Measurements from ENCODE around the gene XAF1.
"Not testable (repeated sequence)": the region's sequence is repeated elsewhere in the genome, so short reads cannot be mapped to it uniquely, and the experiment has no call there.

XAF1 gene, protein sequence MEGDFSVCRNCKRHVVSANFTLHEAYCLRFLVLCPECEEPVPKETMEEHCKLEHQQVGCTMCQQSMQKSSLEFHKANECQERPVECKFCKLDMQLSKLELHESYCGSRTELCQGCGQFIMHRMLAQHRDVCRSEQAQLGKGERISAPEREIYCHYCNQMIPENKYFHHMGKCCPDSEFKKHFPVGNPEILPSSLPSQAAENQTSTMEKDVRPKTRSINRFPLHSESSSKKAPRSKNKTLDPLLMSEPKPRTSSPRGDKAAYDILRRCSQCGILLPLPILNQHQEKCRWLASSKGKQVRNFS

DNA sequence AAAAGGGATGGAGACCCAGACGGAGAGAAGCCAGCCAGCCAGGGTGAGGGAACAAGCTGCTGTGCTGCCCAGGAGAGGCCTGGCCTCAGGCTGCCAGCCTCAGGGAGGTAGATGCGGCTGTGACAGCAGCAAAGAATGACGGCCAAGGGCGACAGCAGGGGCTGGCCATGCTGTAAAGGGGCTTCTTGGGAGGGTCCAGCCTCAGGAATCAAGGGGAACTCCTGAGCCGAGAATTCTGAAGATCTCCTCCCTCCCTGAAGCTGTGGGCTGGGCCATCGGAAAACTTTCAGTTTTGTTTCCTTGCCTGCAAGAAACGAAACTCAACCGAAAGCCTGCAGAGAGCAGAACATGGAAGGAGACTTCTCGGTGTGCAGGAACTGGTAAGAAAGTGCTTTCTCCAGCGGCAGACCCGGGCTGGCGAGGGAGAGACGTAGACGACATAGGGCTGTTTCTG, at the start of gene XAF1:
Gene XAF1, plus strand, starts transcription at position 316 of the 454 bp plus-strand sequence. Its CDS starts 33 bp downstream, at position 349.
- peak; percentile 50 for DNase-seq

- DNase-seq: no peak
Measured at GRCh38 chr17:6706499-6706898, 49.3 kb upstream of the XAF1 start.

- no peak for DNase-seq
Measured at GRCh38 chr17:6706996-6707395, 48.9 kb upstream of the XAF1 start.

DNA sequence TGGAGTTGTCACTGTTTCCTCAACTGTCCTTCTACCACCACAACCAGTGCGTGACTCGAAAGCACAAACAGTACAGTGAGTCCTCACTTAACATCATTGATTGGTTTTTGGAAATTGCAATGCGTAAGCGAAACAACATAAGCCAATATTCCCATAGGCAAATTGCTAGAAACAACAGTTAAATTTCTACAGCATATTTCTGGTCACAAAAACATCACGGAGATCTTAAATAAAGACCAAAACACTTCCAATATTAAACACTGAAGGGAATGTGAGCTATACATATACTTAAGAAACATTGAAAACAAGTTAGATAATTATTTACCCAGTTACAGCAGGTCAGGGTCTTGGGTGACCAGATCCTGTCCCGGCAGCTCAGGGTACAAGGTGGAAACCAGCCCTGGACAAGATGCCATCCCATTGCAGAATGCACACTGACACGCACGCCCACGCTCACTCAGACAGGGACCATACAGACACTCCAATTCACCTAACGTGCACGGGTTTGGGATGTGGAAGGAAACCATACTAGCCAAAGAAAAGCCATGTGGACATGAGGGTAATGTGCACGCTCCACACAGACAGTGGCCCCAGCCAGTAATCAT, 47.4 kb upstream of the XAF1 start:
- no peak for DNase-seq

DNA sequence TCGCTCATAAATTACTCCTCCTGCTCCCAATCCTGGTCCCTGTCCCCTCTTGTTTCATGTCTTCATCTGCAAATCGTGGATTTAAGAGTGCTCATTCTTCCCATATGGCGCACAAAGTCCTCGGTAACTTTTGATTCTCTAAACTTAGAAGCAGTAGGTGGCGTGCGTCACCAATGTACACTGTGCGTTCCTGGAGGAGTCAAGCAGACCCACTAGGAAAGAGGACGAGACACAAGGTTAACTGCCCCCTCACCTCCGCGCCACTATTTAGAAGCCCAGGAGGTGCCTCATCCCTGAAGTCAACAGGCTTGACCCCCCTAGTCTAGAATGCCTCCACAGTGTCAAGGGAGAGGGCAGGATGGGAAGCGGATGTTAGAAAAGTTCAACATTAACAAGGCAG, 45.5 kb upstream of the XAF1 start:
- DNase-seq: no peak

GRCh38 chr17:6711081-6711674, 44.7 kb upstream of the XAF1 start:
- DNase-seq: no peak

DNA sequence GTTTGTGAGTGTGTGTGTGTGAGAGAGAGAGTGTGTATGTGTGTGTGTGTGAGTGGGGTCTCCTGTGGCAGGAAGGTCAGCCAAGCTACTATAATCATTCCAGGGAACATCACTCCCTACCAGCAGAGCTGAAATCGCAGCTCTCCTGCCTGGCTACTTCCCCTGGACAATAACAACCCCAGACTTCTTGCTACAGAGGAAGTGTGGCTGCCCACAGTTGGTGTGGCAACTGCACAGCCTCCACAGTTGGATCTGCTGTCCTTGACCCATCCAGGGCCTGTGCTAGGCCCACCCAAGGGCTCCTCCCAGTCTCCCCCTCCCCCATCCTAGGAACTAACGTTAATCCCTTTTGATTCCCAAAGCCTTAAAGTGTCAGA, 44.2 kb upstream of the XAF1 start:
- DNase-seq: no peak

DNA sequence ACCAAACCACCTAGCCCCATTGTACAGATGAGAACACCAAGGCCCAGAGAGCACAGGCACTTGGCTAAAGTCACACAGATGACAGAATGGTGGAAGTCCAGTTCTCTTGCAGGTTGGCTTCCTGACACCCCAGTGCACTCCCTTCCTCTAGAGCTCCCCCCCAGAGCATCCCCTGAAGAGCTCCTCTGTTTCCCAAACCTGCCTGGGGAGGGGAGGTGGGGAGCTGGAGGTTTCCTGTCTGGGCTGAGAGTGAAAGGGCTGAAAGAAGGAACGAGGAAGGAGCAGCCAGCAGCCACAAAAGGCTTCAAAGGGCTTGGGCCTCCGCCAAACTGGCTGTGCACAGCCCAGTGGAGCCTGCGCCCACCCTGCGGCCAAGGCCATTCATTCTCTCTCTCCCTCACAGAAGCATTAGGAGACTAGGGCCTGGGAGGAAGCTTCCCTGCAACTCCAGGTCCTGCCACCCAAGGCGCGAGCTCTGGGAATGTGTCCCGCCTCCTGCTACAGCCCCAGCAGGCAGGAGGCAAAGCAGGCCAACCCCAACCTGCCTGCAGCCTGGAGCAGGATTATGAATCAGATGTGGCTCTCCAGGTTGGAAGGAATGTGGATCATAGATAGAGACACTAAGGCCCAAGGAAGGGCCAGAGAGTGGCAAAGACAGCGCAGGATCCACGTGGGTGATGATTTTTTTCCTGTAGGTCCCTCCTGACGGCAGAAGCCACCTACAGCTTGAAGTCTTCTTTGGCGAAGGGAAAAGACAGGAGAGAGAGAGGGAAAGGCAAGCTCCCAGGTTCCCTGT, 43.6 kb upstream of the XAF1 start:
- no peak for DNase-seq

DNA sequence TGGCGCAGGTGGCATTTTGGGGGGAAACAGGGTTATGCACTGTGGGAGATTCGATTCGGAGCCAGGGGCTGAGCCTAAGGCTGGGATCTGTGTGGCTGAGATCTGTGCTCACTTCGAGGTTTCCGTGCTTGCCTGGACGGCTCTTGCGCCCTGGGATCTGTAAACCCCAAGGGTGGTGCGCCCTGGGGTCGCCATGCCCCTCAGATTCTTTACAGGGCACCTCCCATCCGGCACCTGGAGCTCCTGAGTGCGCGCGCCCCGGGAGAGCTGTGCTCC, 43.1 kb upstream of the XAF1 start:
- DNase-seq: no peak

- no peak for DNase-seq
Measured at GRCh38 chr17:6713130-6713917, 42.5 kb upstream of the XAF1 start, which contains the start of gene SLC13A5. Gene SLC13A5, minus strand, starts transcription at chr17:6713369. Its CDS starts 36 bp downstream, at chr17:6713333.

GRCh38 chr17:6713918-6714271, 42.0 kb upstream of the XAF1 start:
- no peak for DNase-seq

- no peak for DNase-seq
Measured at GRCh38 chr17:6714315-6714874, 41.5 kb upstream of the XAF1 start.

GRCh38 chr17:6716736-6717135, 39.1 kb upstream of the XAF1 start:
- no peak for DNase-seq

DNA sequence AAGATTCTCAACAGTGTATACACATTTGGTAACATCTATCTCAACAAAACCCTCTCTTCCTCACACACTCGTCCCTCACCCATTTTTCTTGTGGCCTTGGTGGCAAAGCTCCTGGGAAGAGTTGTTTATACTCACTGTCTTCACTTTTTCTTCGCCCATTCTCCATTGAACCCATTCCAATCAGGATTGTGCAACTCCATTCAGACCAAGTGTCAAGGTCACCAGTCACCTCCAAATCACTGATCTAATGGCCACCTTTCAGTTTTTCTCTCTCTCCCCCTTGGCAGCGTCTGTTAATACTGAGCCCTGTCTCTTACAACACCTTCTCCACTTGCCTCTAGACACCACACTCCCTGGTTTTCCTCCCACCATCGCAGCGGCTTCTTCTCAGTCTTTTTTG, 34.1 kb upstream of the XAF1 start:
- DNase-seq: no peak

GRCh38 chr17:6724009-6724408, 31.8 kb upstream of the XAF1 start:
- DNase-seq: no peak

- no peak for DNase-seq
Measured at GRCh38 chr17:6729531-6729930, 26.3 kb upstream of the XAF1 start.

- not testable (repeated sequence) for DNase-seq
Measured at GRCh38 chr17:6746665-6747064, 9.2 kb upstream of the XAF1 start.

- DNase-seq: no peak
Measured at GRCh38 chr17:6748617-6749016, 7.2 kb upstream of the XAF1 start.

GRCh38 chr17:6749519-6749918, 6.3 kb upstream of the XAF1 start:
- no peak for DNase-seq

DNA sequence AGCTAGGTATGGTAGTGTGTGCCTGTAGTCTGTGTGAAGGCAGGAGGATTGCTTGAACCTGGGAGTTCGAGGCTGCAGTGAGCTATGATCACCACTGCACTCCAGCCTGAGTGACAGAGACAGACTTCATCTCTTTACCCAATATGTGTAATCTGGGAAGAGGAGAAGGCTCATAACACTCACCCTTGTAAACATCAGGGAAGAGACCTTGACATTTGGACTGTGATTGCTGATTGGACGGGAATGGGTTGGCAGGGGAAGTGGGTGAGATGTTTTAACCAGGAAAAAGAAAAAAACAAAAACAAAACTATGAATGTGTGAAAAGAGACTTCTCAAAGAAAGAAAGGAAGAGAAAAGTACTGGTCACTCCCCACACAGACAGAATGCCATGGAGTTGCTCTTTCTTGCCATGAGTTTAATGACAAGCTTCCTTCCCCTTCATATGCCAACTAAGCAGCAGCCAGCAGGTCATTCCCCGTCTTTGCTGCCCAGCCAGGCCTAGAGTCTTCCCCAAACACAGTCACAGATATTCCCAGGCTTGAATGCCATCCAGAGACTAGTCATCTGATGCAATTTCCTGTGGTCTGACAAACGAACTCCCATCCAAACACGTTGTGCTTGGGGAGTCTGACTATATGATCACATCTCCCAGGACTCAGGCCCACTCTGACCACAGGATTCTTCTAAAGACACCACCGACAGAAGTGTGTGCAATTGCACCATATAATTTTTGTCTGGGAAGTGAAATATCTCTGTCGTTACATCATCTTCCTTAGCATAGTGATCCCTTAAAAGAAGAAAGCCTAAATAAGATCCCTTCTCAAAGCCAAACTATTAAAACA, 3.6 kb upstream of the XAF1 start:
- DNase-seq: no peak

DNA sequence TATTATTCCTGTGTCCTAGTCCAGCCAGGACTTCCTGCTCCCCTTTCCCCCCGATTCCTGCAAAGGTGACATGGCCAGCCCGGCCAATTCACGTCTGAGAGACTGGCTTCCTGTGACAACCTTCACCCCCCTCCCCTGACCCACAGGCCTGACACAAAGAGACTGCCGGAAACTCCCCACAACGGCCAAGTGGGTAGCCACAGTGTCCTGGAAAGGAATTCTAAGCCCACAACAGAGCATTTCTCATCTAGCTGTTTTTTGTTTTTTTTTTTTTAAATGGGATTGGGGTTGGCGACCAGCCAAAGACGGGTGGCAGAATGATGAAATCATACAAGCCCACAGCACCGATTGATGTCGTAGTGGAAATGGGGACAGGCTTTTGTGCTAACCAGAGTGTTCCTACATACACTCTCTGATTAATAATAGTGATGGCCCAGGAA, 2.8 kb upstream of the XAF1 start:
- DNase-seq: no peak

DNA sequence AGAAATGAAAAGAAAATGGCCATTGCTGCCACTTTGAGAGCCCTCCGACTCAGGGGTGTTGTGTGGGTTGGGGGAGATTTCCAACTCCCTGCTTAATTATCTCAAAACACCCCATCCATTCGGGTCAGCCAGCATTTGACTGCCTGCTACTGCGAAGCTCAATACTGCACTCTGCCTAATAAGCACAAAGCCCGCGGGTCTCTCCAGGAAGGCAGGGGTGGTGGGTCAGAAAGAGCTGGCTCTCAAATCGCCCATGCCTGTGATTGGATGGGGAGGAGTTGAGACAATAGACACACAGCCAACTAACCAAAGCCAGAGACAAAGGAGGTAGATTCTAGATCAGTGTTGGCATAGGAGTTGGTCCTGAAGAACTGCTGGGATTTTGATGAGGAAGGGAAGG, 2.3 kb upstream of the XAF1 start:
- DNase-seq: no peak
